LNCAP (cell line): ENCODE data around the gene TRPM8.

Source experiments
- TF ChIP-seq, protein P1 (sequence below): fragments of 450-650 bp; IDR thresholded peaks from 2 replicates; pipeline ENCODE4 v1.5.1; 2017; ENCODE audit warnings: mild to moderate bottlenecking

TRPM8 gene

DNA sequence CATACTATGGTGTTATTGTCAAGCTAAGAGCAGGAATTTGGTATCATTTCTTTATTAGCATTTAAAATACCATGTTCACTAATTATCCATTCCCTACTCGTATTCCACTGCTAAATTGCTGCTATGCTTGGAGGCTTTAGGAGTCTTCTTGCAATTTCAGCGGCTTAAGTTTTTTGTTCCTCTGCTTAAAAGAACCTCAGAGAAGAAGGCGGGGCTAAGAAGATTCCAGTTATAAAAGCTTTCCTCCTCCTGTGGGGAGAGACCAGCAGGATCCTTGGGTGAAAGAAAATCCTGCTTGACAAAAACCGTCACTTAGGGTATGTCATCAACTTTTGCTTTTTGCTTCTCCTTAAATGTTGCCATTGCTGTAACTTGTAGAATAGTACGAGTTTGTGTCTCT lies at the start of gene TRPM8:
Gene TRPM8, plus strand, starts transcription at position 258 of the 400 bp plus-strand sequence. CDS start 9,165 bp downstream, outside the sequence.
- TF ChIP-seq, protein P1, sequence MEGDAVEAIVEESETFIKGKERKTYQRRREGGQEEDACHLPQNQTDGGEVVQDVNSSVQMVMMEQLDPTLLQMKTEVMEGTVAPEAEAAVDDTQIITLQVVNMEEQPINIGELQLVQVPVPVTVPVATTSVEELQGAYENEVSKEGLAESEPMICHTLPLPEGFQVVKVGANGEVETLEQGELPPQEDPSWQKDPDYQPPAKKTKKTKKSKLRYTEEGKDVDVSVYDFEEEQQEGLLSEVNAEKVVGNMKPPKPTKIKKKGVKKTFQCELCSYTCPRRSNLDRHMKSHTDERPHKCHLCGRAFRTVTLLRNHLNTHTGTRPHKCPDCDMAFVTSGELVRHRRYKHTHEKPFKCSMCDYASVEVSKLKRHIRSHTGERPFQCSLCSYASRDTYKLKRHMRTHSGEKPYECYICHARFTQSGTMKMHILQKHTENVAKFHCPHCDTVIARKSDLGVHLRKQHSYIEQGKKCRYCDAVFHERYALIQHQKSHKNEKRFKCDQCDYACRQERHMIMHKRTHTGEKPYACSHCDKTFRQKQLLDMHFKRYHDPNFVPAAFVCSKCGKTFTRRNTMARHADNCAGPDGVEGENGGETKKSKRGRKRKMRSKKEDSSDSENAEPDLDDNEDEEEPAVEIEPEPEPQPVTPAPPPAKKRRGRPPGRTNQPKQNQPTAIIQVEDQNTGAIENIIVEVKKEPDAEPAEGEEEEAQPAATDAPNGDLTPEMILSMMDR = no peak

DNA sequence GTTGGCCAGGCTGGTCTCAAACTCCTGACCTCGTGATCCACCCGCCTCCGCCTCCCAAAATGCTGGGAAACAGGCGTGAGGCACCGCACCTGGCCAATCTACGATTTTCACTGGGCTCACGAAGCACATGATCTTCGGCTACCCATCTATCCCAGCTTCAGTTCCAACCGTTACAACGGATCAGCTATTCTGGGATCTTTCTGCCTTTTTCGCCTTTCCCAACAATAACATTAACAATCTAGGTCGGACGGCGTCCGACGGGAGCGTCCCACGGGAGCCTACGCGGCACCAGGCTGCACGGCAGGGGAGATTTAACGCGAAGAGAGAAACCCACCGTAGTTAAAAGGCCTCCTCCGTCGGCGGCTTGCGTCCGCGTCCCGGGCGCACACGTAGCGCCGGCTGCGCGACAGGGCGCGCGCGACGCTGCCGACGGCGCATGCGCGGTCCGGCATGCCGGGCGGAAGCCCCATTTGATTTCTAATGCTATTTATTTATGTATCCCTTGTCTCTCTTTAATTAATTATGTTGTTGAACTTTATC lies 49.1 kb upstream of the TRPM8 start, which contains the start of gene MSL3B:
Gene MSL3B, minus strand, starts transcription at position 394 of the 540 bp plus-strand sequence.
- TF ChIP-seq, protein P1 = no peak

DNA sequence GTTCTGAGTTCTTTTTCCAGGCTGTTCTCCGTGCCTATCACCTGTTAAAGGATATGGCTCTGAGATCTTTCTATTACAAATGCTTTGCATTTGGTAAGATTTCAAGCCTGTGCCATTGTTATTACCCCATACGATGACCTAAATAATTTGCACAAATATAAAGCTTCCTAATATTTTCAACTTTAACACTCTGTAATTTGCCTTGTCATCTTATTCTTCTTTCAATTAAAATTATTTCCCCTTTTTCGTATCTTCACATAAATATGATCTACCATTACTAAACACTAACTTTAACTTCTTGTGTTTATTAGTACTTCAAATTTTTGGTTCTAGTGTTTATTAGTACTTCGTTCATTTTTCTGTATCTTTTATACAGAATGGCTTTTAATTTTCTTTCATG lies 45.7 kb upstream of the TRPM8 start:
- TF ChIP-seq, protein P1 = no peak

DNA sequence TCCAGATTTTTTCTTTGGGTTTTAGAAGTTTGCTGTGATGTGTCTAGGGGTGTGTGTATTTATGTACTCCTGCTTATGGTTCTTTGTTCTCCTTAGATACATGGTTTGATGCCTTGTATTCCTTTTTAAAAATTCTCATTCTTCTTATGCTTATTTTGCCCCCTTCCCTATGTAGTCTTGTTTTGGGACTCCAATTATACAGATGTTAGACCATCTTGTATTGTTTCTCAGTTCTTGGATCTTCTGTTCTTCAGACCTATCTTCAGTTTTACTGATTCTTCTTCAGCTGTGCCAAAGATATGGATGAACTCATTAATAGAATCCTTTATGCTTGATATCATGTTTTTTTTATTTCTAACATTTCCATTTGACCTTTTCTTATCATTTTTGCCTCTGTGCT lies 34.8 kb upstream of the TRPM8 start:
- TF ChIP-seq, protein P1 = no peak

DNA sequence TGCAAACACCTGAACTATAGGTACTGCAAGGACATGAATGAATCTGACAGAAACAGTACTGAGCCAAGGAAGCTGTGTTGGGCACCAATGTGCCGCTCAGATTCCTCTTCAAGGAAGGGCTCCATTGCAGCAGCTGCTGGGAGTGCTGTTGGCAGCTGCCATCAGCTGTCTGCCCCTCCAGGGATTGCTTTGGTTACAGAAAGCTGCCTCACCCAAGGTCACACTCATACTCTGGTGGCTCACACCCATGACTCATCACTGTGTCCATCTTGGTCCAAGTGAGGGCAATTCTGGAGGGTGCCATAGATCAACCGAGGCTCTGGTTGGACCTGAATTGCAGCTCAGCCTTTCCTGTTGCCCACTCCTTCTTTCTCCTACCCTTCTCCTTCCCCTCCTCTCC lies 24.4 kb upstream of the TRPM8 start:
- TF ChIP-seq, protein P1 = no peak

DNA sequence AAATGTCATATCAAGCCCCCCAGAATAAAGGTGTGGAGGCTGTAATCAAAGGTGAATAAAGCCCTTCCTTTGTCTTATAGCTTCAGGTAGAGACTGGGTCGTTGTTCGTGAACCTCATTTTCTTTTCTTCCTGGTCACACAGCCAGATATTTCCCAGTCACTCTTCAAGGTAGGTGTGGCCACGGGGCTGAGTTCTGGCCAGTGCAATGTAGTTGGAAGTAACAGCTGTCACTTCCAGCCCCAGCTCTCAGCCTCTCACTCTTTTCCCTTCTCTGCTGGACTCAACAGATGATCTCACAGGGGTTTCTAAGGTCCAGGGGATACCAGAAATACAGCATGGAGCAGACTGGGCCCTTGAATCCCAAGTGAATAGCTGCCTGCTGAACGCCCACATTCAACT lies 15.8 kb upstream of the TRPM8 start:
- TF ChIP-seq, protein P1 = no peak

DNA sequence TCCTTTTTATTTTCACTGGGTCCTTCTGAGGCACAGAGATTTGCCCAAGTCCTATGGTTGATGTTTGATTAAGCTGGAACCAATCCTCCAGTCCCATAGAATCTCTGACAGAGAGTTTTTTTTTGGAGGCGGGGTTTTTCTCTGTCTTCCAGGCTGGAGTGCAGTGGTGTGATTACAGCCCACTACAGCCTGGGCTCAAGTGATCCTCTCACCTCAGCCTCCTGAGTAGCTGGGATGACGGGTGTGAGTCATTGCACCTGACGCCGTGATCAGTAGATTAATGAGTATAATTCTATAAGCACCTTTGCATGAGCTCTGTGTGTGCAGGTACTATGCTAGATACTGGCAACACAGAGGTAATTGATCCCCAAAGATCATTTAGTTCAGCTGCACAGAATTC lies 15.3 kb upstream of the TRPM8 start:
- TF ChIP-seq, protein P1 = no peak

DNA sequence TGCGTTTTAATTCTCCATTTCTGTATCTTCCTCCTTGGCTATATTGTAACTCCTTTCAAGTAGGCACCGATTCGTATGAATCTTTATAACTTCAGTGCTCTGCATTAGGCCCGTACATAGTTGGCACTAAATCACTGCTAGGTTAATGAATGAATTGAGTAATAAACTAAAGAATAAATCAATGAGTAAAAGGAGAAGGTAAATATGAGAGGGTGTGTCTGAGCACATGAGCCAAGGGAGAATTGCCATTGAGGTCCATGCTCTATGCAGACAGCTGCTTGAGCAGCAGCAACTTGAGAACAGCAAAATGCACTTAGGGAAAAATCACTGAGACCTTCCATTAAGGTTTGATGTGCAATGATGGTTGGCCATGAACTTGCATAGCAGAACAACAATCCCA lies 11.2 kb upstream of the TRPM8 start:
- TF ChIP-seq, protein P1 = no peak
